ENCODE results near the gene UCK2. TPM values are rescaled to one million over a fixed set of nuclear protein-coding genes. Genes with fewer than 3 reads are reported as not detected.
"Not testable (repeated sequence)": the region's sequence is repeated elsewhere in the genome, so short reads cannot be mapped to it uniquely, and the experiment has no call there.

Gene UCK2
- total RNA-seq, 6 experiments from 2014 or later = 42.5 to 60.0 (median 52.1) TPM

DNA sequence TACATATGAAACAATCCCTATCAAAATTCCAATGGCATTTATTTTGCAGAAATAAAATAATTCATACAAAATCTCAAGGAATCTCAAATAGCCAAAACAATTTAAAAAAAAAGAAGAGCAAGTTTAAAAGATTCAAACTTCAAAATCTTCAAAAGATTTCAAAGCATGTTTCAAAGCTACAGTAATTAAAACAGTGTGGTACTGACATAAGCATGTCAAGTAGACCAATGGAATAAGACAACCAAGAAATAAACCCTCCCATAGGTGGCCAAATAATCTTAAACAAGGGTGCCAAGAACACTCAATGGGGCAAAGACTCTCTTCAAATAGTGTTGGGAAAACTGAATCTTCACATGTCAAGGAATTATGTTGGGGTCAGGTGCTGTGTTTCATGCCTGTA, 28.0 kb upstream of the UCK2 start:
- Mint-ChIP-seq H3K9me3 (peaks cover 20% of the 10 kb centered on the region), H3K27me3 (ENCODE audit: insufficient read depth) (peaks cover 6% of the 10 kb centered on the region), H3K4me1 (ENCODE audit: low read depth) (no peaks in the 10 kb centered on the region; the same call in 1 of the 2 replicates), H3K4me3 (no peak overlapping the region), H3K36me3 (ENCODE audit: low read depth) (peaks cover 10% of the 10 kb centered on the region; the same call in 1 of the 2 replicates), H3K27ac (no peak overlapping the region)
- TF ChIP-seq CTCF (IDR thresholded peaks at IDR 0.05) = no peak
- no peak for DNase-seq

GRCh38 chr1:165804513-165804912, 22.9 kb upstream of the UCK2 start:
- H3K36me3 Mint-ChIP-seq (ENCODE audit: low read depth); H3K4me1 Mint-ChIP-seq (ENCODE audit: low read depth): not testable (repeated sequence)

GRCh38 chr1:165807613-165808012, 19.8 kb upstream of the UCK2 start:
- H3K9me3 Mint-ChIP-seq = peaks cover 9% of the 10 kb centered on the region; the same call in 1 of the 2 replicates
- TF ChIP-seq CTCF (IDR thresholded peaks at IDR 0.05) = no peak
- no peaks in the 10 kb centered on the region for H3K4me1 Mint-ChIP-seq (ENCODE audit: low read depth)
- no peaks in the 10 kb centered on the region for H3K36me3 Mint-ChIP-seq (ENCODE audit: low read depth)
- peaks cover 9% of the 10 kb centered on the region for H3K27me3 Mint-ChIP-seq (ENCODE audit: insufficient read depth)
- H3K27ac Mint-ChIP-seq = no peak overlapping the region
- no peak overlapping the region for H3K4me3 Mint-ChIP-seq
- DNase-seq = no peak

More at GRCh38 chr1:165804513-165804912, 22.9 kb upstream of the UCK2 start:
- not testable (repeated sequence) for H3K4me3 Mint-ChIP-seq, H3K27ac Mint-ChIP-seq, DNase-seq
- Mint-ChIP-seq H3K9me3 (peaks cover 15% of the 10 kb centered on the region), H3K27me3 (ENCODE audit: insufficient read depth) (peaks cover 11% of the 10 kb centered on the region)

DNA sequence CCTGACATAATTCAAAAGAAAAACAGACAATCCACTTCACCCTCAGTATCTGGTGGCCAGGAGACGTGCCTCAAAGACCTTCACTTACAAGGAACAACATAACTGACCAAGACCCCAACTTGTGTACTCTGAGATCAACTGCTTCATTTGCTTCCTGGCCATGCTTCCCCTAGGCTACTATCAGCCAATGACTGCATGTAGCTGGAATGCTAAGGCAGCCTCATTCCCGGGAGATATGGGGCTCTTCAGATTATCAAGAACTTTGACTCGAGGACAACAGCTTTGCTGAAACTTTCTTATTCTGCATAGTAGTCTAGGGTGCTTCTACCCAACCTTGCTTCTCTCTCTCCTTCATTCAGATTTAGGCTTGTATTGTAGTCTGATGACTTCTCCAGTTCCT, 11.7 kb upstream of the UCK2 start:
- Mint-ChIP-seq H3K4me3 (peak overlapping the region; percentile 9; the same call in 1 of the 2 replicates), H3K36me3 (ENCODE audit: low read depth) (no peaks in the 10 kb centered on the region), H3K9me3 (no peaks in the 10 kb centered on the region), H3K27me3 (ENCODE audit: insufficient read depth) (no peaks in the 10 kb centered on the region; the same call in 1 of the 2 replicates), H3K4me1 (ENCODE audit: low read depth) (peaks cover 12% of the 10 kb centered on the region), H3K27ac (peak overlapping the region; percentile 59)
- peak; percentile 43 for DNase-seq
- TF ChIP-seq CTCF (IDR thresholded peaks at IDR 0.05) = no peak

- H3K4me1 Mint-ChIP-seq (ENCODE audit: low read depth) = peaks cover 12% of the 10 kb centered on the region
- no peaks in the 10 kb centered on the region; the same call in 1 of the 2 replicates for H3K27me3 Mint-ChIP-seq (ENCODE audit: insufficient read depth)
- peak overlapping the region; percentile 9; the same call in 1 of the 2 replicates for H3K4me3 Mint-ChIP-seq
- H3K36me3 Mint-ChIP-seq (ENCODE audit: low read depth) = no peaks in the 10 kb centered on the region
- H3K9me3 Mint-ChIP-seq = no peaks in the 10 kb centered on the region
- no peak for DNase-seq
- peak overlapping the region; percentile 59 for H3K27ac Mint-ChIP-seq
- no peak; the same call in 1 of the 2 replicates for TF ChIP-seq CTCF (IDR thresholded peaks at IDR 0.05)
These were observed 11.3 kb upstream of the UCK2 start for GRCh38 chr1:165816157-165816556.

DNA sequence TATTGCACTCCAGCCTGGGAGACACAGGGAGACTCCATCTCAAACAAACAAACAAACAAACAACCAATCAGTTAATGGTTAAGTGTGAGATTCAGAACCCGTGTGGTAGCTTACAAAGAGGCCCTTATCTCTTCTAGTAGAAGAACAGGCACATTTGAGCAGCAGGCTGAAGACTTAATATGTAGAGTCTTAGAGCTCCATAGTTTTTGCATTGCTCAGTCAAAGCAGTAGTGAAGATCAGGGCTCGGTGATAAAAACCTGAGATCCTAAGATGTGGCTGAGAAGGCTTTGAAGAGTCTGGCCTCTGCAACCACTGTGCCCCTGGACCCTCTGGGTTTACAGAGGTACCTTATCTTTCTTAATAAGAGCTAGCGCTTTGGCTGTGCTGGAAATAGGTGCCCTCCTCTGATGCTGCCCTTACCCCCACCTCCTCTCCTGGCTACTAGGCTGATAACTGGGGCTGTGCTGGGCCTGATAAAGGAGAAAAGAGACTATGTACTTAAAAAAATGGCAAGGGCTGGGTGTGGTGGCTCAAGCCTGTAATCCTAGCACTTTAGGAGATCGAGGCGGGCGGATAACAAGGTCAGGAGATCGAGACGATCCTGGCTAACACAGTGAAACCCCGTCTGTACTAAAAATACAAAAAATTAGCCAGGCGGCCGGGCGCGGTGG, 10.5 kb upstream of the UCK2 start:
- H3K27ac Mint-ChIP-seq = no peak overlapping the region
- H3K36me3 Mint-ChIP-seq (ENCODE audit: low read depth) = no peaks in the 10 kb centered on the region
- H3K4me1 Mint-ChIP-seq (ENCODE audit: low read depth) = peaks cover 12% of the 10 kb centered on the region
- TF ChIP-seq CTCF (IDR thresholded peaks at IDR 0.05) = no peak
- no peaks in the 10 kb centered on the region for H3K9me3 Mint-ChIP-seq
- H3K27me3 Mint-ChIP-seq (ENCODE audit: insufficient read depth) = no peaks in the 10 kb centered on the region; the same call in 1 of the 2 replicates
- DNase-seq = no peak
- no peak overlapping the region for H3K4me3 Mint-ChIP-seq

All from HFFc6 (cell line).